SK-N-MC (cell line): ENCODE measurements around the gene GMDS.

Source experiments
- EZH2 ChIP-seq: fragments of 200-600 bp; sonication (generic); IDR thresholded peaks from one replicate; pipeline ENCODE4 v1.6.1; 2017; ENCODE audit warnings: antibody characterized with exemption
- FOXP2 ChIP-seq: optimal IDR thresholded peaks from 2 replicates; pipeline ENCODE3; 2011; ENCODE audit warnings: mild to moderate bottlenecking, moderate library complexity; ENCODE audit not compliant: insufficient read depth; ENCODE audit errors: extremely low read length, control extremely low read depth
- POLR2AphosphoS5 ChIP-seq: IDR thresholded peaks from 2 replicates; pipeline ENCODE4 v1.6.1; 2012; ENCODE audit warnings: mild to moderate bottlenecking, low read depth, low read length, borderline replicate concordance

GRCh38 chr6:2232445-2232844, 13.0 kb downstream of the GMDS start:
- TF ChIP-seq POLR2AphosphoS5 (no peak), EZH2 (no peak), FOXP2 (no peak)
